ENCODE results near the gene LRBA. TPM values are rescaled to one million over a fixed set of nuclear protein-coding genes. Genes with fewer than 3 reads are reported as not detected.

Gene LRBA
- polyA plus RNA-seq, 1 of the 3 experiments (the other 2 are of a cell fraction): 11.4 TPM

DNA sequence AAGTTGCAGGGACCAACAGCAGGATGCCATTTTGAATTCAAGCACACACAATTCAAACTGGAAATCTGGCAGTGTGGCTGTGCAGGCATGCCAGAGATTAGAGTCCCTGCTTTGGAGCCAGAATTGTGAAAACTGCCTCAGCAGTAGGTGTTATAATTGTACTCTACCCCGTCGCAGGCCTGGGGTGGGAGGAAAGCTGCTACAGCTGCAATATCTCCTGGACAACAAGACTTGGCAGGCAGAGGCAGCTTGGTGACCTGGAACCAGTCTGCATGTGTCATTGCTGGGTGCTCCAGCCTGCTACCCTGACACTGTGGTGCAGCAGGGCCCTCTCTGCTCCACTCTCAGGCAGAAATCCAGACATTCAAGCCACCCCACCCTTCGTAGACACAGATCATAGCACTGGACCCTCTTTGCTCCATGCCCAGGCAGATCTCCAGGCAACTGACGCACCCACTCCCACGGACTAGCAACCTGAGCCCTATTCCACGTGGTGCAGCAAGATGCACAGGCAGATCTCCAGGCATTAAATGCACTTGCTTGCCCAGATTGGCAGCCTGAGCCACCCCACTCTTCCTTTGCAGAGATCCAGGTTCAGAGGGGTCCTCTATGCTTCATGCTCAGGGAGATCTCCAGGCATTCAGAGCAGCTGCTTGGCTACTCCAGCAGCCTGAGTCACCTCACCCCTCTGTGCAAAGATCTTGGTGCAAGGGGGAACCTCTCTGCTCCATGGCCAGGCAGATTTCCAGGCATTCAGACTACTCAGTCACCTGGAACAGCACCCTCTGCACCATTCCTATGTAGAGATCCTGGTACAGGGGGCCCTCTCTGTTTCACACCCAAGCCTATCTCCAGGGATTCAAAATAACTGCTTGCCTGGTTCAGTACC, 140.5 kb downstream of the LRBA start:
- 100% methylated on average over 5 of the region's 6 CpGs for WGBS (ENCODE audit: low lambda C conversion rate)
- TF ChIP-seq MXI1 (IDR thresholded peaks at IDR 0.05; ENCODE audit: low read depth, low read length) (no peak), FOSL2 (IDR thresholded peaks at IDR 0.05; ENCODE audit: borderline replicate concordance, low read depth) (no peak), JUND (IDR thresholded peaks at IDR 0.05) (no peak), NFIC (IDR thresholded peaks at IDR 0.05; ENCODE audit: borderline replicate concordance) (no peak), TCF12 (IDR thresholded peaks at IDR 0.05) (no peak), EP300 (IDR thresholded peaks at IDR 0.05; ENCODE audit: borderline replicate concordance in 1 of 2, low read depth in 1 of 2, low read length in 1 of 2) (no peak), EZH2phosphoT487 (IDR thresholded peaks at IDR 0.05; ENCODE audit: borderline replicate concordance, low read depth) (no peak), POLR2AphosphoS5 (IDR thresholded peaks at IDR 0.05; ENCODE audit: low read depth, low read length) (no peak), SMC3 (IDR thresholded peaks at IDR 0.05; ENCODE audit: low read depth, low read length) (no peak), RAD21 (IDR thresholded peaks at IDR 0.05; ENCODE audit: low read length) (no peak), GATA2 (CRISPR knock-in tag; IDR thresholded peaks at IDR 0.05) (no peak), RFX5 (IDR thresholded peaks at IDR 0.05; ENCODE audit: low read length) (no peak), MEF2A (IDR thresholded peaks at IDR 0.05; ENCODE audit: borderline replicate concordance, low read depth) (no peak), TAF1 (IDR thresholded peaks at IDR 0.05; ENCODE audit: borderline replicate concordance, low read depth, low read length) (no peak)
- TF ChIP-seq, protein P1, sequence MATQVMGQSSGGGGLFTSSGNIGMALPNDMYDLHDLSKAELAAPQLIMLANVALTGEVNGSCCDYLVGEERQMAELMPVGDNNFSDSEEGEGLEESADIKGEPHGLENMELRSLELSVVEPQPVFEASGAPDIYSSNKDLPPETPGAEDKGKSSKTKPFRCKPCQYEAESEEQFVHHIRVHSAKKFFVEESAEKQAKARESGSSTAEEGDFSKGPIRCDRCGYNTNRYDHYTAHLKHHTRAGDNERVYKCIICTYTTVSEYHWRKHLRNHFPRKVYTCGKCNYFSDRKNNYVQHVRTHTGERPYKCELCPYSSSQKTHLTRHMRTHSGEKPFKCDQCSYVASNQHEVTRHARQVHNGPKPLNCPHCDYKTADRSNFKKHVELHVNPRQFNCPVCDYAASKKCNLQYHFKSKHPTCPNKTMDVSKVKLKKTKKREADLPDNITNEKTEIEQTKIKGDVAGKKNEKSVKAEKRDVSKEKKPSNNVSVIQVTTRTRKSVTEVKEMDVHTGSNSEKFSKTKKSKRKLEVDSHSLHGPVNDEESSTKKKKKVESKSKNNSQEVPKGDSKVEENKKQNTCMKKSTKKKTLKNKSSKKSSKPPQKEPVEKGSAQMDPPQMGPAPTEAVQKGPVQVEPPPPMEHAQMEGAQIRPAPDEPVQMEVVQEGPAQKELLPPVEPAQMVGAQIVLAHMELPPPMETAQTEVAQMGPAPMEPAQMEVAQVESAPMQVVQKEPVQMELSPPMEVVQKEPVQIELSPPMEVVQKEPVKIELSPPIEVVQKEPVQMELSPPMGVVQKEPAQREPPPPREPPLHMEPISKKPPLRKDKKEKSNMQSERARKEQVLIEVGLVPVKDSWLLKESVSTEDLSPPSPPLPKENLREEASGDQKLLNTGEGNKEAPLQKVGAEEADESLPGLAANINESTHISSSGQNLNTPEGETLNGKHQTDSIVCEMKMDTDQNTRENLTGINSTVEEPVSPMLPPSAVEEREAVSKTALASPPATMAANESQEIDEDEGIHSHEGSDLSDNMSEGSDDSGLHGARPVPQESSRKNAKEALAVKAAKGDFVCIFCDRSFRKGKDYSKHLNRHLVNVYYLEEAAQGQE (IDR thresholded peaks at IDR 0.05; ENCODE audit: low read depth, low read length): no peak
- TF ChIP-seq, protein P2, sequence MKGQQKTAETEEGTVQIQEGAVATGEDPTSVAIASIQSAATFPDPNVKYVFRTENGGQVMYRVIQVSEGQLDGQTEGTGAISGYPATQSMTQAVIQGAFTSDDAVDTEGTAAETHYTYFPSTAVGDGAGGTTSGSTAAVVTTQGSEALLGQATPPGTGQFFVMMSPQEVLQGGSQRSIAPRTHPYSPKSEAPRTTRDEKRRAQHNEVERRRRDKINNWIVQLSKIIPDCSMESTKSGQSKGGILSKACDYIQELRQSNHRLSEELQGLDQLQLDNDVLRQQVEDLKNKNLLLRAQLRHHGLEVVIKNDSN (IDR thresholded peaks at IDR 0.05; ENCODE audit: borderline replicate concordance, low read depth): no peak
- H2AFZ ChIP-seq (ENCODE audit: low read depth): no peak overlapping the region
- no peaks in the 10 kb centered on the region for H3F3A ChIP-seq (replicated peaks; ENCODE audit: insufficient read depth)
- no peaks in the 10 kb centered on the region for H3K79me2 ChIP-seq (ENCODE audit: insufficient read depth)
- H3K4me2 ChIP-seq: no peak overlapping the region
- no peak overlapping the region for H3K4me3 ChIP-seq (ENCODE audit: low read depth in 2 of 2, low read length in 1 of 2)
- POLR2A ChIA-PET: no interaction called here
- H3K27me3 ChIP-seq (ENCODE audit: insufficient read depth): no peaks in the 10 kb centered on the region
- peak; percentile 1 for DNase-seq
- no peak overlapping the region; a peak in 1 of 4 replicates for H3K27ac ChIP-seq (ENCODE audit: low read depth in 2 of 2, low read length in 1 of 2)
- CTCF ChIA-PET: no interaction called here
- H3K4me1 ChIP-seq (ENCODE audit: control insufficient read depth in 1 of 2, insufficient read depth in 2 of 2, low read depth in 1 of 2, low read length in 1 of 2): peaks cover 0 to 7% of the 10 kb centered on the region in 2 experiments; a peak in 1 of 4 replicates
- H4K20me1 ChIP-seq (ENCODE audit: insufficient read depth): no peaks in the 10 kb centered on the region
- peaks cover 0 to 9% of the 10 kb centered on the region in 2 experiments for H3K36me3 ChIP-seq (replicated peaks in 1 of 2; ENCODE audit: control insufficient read depth in 1 of 2, insufficient read depth in 2 of 2, low read length in 1 of 2)
- no peak overlapping the region for H3K9ac ChIP-seq
- no peaks in the 10 kb centered on the region for H3K9me3 ChIP-seq
- H3K9me2 ChIP-seq: no peaks in the 10 kb centered on the region

Measured in SK-N-SH (cell line).